ENCODE measurements around the gene FAM111B. TPM values are rescaled to one million over a fixed set of nuclear protein-coding genes. Genes with fewer than 3 reads are reported as not detected.
A peak's percentile ranks its signal among the peaks of the same experiment; 100 is the strongest.

FAM111B gene
- total RNA-seq, 1 donor from 2014 or later = 1.1 TPM

DNA sequence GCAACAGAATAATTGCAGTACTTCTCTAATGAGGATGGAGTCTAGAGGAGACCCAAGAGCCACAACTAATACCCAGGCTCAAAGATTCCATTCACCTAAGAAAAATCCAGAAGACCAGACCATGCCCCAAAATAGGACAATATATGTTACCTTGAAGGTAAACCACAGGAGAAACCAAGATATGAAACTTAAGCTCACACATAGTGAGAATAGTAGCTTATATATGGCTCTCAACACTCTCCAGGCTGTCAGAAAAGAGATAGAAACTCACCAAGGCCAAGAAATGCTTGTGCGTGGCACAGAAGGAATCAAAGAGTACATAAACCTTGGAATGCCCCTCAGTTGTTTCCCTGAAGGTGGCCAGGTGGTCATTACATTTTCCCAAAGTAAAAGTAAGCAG lies 44.7 kb downstream of the FAM111B start:
- Histone ChIP-seq H3K27ac (replicated peaks) (no peak overlapping the region), H3K9me3 (replicated peaks) (peaks cover 8% of the 10 kb centered on the region), H3K4me3 (no peak overlapping the region), H3K36me3 (peaks cover 17% of the 10 kb centered on the region), H3K27me3 (ENCODE audit: low read depth) (no peaks in the 10 kb centered on the region), H3K4me1 (no peaks in the 10 kb centered on the region)
- intact Hi-C loops (cut with micrococcal nuclease) = loop anchor here (10.0 kb wide), 1 partner anchor 57 kb away; no protein-coding TSS in a partner anchor
- TF ChIP-seq, protein P1, sequence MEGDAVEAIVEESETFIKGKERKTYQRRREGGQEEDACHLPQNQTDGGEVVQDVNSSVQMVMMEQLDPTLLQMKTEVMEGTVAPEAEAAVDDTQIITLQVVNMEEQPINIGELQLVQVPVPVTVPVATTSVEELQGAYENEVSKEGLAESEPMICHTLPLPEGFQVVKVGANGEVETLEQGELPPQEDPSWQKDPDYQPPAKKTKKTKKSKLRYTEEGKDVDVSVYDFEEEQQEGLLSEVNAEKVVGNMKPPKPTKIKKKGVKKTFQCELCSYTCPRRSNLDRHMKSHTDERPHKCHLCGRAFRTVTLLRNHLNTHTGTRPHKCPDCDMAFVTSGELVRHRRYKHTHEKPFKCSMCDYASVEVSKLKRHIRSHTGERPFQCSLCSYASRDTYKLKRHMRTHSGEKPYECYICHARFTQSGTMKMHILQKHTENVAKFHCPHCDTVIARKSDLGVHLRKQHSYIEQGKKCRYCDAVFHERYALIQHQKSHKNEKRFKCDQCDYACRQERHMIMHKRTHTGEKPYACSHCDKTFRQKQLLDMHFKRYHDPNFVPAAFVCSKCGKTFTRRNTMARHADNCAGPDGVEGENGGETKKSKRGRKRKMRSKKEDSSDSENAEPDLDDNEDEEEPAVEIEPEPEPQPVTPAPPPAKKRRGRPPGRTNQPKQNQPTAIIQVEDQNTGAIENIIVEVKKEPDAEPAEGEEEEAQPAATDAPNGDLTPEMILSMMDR (IDR thresholded peaks at IDR 0.05; ENCODE audit: borderline replicate concordance) = no peak
- DNase-seq = no peak

DNA sequence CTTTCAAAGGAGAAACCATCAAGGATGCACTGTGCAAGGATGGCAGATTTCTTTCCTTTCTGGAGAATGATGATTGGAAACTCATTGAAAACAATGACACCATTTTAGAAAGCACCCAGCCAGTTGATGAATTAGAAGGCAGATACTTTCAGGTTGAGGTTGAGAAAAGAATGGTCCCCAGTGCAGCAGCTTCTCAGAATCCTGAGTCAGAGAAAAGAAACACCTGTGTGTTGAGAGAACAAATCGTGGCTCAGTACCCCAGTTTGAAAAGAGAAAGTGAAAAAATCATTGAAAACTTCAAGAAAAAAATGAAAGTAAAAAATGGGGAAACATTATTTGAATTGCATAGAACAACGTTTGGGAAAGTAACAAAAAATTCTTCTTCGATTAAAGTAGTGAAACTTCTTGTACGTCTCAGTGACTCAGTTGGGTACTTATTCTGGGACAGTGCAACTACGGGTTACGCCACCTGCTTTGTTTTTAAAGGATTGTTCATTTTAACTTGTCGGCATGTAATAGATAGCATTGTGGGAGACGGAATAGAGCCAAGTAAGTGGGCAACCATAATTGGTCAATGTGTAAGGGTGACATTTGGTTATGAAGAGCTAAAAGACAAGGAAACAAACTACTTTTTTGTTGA lies 45.4 kb downstream of the FAM111B start:
- intact Hi-C loops (cut with micrococcal nuclease) = loop anchor here (10.0 kb wide), 1 partner anchor 58 kb away; no protein-coding TSS in a partner anchor
- no peaks in the 10 kb centered on the region for H3K4me1 ChIP-seq
- no peak overlapping the region for H3K27ac ChIP-seq (replicated peaks)
- H3K4me3 ChIP-seq = no peak overlapping the region
- TF ChIP-seq, protein P1 (IDR thresholded peaks at IDR 0.05; ENCODE audit: borderline replicate concordance) = no peak
- H3K9me3 ChIP-seq (replicated peaks) = peaks cover 8% of the 10 kb centered on the region
- DNase-seq = no peak
- no peaks in the 10 kb centered on the region for H3K27me3 ChIP-seq (ENCODE audit: low read depth)
- peaks cover 17% of the 10 kb centered on the region for H3K36me3 ChIP-seq

DNA sequence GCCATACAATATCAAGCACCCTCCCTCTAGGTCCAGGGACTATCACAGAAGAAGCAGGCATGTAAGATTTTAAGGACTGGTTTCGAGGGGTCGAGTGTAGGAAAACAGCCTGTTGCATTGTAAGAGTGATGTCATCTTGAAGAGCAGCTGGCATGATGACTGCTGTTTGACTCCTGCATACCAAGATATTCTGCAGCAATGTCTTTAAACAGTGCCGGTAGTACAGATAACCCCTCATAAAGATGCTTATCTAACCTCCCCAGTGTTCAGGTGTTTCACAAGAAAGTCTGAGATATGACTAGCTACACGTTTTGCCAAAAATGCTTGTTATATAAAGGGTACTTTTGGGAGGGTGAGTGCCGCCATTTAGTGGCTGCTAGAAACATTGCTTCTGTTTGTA lies 47.6 kb downstream of the FAM111B start:
- H3K4me1 ChIP-seq = no peaks in the 10 kb centered on the region
- H3K4me3 ChIP-seq = no peak overlapping the region
- intact Hi-C loops (cut with micrococcal nuclease) = loop anchor here (10.0 kb wide), 1 partner anchor 60 kb away; no protein-coding TSS in a partner anchor
- H3K36me3 ChIP-seq = peaks cover 5% of the 10 kb centered on the region
- H3K9me3 ChIP-seq (replicated peaks) = peaks cover 8% of the 10 kb centered on the region
- H3K27ac ChIP-seq (replicated peaks) = no peak overlapping the region
- no peak for DNase-seq
- H3K27me3 ChIP-seq (ENCODE audit: low read depth) = no peaks in the 10 kb centered on the region
- TF ChIP-seq, protein P1 (IDR thresholded peaks at IDR 0.05; ENCODE audit: borderline replicate concordance) = no peak

DNA sequence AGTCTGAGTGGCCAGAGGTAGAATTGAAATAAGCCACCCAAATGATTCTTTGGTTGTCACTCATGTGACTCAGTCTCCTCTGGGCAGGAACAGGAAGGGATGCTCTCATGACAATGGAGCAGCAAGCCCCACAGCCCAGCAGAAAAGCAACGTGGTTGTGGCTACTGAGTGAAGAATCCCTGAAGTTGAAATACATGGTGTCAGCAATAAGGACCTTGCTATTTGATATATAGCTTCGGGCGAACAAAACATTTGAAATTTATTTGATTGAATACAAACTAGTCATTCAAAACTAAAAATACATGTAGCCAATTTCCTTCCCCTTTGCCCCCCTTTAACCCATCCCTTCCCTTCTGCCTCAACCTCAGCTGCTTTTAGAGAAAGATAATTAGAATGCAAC lies 50.4 kb downstream of the FAM111B start:
- TF ChIP-seq, protein P1 (IDR thresholded peaks at IDR 0.05; ENCODE audit: borderline replicate concordance) = no peak
- intact Hi-C loops (cut with micrococcal nuclease) = loop anchor here (10.0 kb wide), 1 partner anchor 63 kb away; no protein-coding TSS in a partner anchor
- no peaks in the 10 kb centered on the region for H3K4me1 ChIP-seq
- no peak overlapping the region for H3K4me3 ChIP-seq
- H3K27me3 ChIP-seq (ENCODE audit: low read depth) = peaks cover 8% of the 10 kb centered on the region
- no peaks in the 10 kb centered on the region for H3K36me3 ChIP-seq
- no peak for DNase-seq
- H3K9me3 ChIP-seq (replicated peaks) = peaks cover 8% of the 10 kb centered on the region
- H3K27ac ChIP-seq (replicated peaks) = no peak overlapping the region

DNA sequence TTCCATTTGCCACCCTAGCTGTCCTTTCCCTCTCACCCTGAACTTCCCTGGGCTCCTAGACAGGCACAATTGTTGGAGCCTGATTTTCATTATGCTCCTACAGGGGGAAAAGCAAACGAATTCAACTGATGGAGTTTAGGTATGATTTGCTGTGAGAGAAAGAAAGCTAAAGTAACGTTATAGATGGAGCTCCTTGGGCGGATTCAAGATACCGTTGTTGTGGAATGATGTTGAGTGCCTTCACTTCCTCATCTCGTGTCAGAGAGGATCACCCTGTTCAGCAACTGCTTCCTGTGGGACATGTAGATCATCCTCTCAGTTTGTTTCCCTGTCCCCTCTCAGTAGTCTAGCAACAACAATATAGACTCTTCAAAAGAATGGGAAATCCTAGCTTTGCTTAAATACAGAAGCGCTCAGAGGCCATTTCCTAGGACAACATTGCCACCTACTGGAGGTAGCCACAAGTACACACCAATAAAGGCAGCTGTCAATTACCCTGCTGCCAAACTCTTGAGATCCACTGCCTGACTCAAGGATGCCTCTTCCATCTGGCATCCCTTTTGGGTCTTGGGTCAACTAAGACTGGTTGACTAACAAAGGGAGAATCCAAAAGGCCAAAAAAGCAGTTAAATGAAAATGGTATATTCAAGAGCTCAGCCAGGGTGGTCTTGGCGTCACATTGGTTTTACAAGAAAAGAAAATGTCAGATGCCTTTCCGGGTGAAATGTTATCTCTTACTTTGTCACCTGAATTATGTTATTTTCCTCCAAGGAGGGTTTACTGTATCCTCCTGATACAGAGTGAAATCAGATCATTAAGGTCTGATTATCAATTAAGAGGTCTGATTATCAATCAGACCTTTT lies 51.4 kb downstream of the FAM111B start:
- H3K36me3 ChIP-seq = no peaks in the 10 kb centered on the region
- TF ChIP-seq, protein P1 (IDR thresholded peaks at IDR 0.05; ENCODE audit: borderline replicate concordance) = peak; percentile 89
- H3K4me3 ChIP-seq = no peak overlapping the region
- H3K9me3 ChIP-seq (replicated peaks) = peaks cover 8% of the 10 kb centered on the region
- no peaks in the 10 kb centered on the region for H3K4me1 ChIP-seq
- intact Hi-C loops (cut with micrococcal nuclease) = loop anchor here (10.0 kb wide), 1 partner anchor 64 kb away; no protein-coding TSS in a partner anchor
- no peak overlapping the region for H3K27ac ChIP-seq (replicated peaks)
- peak; percentile 18 for DNase-seq
- peaks cover 8% of the 10 kb centered on the region for H3K27me3 ChIP-seq (ENCODE audit: low read depth)
